NOMO-1 treated with DMSO at 0.1 percent for 48 hours (cell line): ENCODE data around the gene HMCN2.
A peak's percentile ranks its signal among the peaks of the same experiment; 100 is the strongest.

Source experiments
- DNase-seq: peaks from one replicate; lab custom pipeline; 2025; ENCODE audit not compliant: unreplicated experiment; lab: John Stamatoyannopoulos, UW

Gene HMCN2

DNA sequence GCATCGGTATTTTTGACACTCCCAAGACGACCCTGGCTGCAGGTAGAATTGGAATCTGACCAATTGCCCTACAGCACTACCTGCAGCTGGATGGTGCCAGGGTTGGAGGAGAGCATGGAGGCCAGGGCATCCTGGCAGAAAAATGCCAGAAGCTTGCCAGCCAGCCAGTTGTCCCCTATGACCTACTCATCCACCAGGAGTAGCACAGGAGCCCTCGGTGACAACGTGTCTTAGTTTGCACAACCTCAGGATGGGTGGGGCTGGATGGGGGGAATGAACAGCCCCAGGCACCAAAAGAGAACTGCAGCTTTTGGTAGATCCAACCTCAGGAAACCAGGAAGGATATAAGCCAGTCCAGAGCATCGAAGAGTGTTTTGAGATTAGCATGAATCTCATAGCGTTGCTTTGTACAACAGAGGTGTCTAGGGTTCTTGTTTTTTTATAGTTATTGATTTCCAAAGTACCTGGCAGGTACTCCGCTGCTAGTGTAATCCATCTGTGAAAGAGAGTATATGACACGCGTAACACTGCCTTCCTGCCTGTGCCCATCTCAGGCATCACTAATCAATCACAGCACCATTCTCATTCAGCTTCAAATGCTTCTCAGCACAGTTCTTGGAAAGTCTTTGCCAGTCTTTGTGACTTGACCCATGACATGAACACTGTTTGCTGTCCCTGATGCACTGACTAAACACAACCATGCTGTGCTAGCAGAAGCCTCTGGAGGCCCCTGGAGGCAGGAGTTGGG is 142.5 kb downstream of the HMCN2 start:
- DNase-seq: no peak

DNA sequence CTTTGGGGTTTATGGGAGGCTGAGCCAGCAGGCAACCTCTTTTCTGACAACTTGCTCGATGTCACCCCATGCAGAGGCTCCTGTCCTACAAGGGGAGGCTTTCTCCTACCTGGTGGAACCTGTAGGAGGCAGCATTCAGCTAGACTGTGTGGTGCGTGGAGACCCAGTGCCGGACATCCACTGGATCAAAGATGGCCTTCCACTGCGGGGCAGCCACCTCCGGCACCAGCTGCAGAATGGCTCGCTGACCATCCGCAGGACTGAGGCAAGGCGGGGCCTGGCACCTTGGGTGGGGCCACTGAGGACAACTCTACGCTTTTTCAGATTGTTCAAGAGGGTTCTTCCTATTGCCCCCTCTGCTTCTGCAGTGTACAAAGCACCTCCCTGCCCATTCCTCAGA is 143.1 kb downstream of the HMCN2 start:
- DNase-seq: no peak

DNA sequence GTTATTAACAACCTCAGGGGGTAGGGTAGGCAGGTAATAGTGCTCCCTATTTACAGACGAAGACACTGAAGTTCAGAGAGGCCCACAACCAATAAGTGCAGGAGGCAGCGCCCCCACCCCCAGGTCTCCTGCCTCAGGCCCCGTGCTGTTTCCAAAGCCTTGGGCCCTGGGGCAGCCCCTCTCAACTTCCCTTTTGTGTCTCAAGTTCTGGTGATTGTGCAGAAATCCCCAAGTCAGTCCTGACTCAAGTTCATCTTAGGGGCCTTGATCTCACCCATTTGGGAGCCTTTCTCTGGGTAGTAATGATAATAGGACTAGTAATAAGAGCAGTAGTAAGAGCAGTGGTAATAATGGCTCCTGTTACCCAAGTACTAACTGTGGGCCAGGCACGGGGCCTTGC is 143.7 kb downstream of the HMCN2 start:
- DNase-seq: peak; percentile 14

DNA sequence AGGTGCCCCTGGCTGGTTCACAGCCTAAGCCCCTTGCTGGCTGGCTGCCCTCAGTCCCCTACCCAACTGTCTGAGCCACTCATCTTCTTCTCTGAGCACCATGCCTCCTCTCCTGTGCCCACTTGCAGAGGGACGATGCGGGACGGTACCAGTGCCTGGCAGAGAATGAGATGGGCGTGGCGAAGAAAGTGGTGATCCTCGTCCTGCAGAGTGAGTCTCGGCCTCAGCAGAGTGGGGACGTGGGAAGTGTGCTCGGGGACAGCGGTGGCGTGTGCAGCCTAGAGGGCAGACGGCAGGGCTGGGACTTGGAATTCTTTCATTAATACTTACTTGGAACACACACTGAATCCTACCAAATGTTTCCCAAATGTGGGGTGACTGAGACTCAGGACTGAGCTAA is 144.9 kb downstream of the HMCN2 start:
- no peak for DNase-seq

DNA sequence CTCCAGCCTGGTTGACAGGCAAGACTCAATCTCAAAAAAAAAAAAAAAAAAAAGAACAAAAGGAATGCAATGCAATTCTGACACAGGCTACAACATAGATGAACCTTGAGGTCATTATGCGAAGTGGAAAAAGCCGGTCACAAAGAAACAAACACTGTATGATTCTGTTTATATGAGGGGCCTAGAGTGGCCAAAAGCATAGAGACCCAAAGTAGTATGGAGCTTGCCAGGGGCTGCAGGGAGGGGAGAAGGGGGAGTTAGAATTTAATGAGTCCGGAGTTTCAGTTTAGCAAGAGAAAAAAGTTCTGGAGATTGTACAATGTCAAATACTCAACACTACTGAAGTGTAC is 146.0 kb downstream of the HMCN2 start:
- DNase-seq: no peak

DNA sequence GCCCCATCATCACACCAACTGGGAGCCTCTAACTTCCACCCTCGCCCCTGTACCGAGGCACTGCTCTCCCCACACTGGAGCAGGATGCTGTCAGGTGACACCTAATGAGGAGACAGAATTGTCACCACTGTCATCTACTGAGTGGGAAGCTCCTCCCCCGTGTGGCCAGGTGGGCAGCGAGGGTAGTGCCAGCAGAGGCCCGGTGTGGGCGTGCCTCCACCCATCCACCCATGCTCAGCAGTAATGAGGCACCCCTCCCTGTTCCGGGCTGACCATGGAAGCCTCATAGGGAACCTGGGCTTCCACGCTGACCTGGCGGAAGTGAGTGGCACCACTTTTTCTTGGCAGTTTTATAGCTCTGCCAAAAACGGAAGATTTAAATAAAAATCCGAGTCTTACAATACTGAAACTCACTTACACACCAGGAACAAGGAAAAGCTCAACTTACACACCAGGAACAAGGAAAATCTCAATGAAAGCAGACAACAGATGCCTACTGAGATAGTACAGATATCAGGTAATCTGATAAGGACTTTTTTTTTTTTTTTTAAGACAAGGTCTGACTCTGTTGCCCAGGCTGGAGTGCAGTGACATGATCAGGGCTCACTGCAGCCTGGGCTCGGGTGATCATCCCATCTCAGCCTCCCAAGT is 148.6 kb downstream of the HMCN2 start:
- no peak for DNase-seq

DNA sequence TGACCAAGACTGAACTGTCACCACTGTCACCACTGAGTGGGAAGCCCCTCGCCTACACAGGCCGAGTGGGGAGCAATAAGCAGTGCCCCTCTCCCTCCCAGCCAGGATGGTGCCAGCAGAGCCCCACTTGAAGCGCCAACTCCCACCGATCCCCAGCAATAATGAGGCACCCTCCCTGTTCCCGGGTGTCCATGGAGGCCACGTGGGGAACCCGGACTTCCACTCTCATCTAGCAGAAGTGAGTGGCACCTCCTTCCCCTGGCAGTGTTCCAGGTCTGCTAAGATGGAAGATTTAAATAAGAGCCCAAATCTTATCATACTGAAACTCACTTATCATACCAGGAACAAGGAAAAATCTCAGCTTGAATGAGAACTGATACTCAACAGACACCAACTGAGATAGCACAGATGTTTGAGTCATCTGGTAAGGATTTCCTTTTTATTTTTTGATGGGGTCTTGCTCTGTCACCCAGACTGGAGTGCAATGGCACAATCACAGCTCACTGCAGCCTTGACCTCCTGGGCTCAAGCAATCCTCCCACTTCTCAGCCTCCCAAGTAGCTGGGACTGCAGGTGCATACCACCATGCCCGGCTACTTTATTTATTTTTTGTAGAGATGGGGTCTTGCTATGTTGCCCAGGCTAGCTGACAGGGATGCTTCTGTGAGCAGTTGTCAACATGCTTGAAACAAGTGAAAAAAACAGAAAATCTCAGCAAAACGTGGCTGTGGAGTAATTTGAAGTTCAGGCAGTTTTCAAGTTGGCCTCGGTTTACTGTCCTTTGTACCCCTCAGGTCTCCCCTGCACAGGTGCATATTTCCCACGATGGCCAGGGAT is 149.6 kb downstream of the HMCN2 start:
- no peak for DNase-seq

DNA sequence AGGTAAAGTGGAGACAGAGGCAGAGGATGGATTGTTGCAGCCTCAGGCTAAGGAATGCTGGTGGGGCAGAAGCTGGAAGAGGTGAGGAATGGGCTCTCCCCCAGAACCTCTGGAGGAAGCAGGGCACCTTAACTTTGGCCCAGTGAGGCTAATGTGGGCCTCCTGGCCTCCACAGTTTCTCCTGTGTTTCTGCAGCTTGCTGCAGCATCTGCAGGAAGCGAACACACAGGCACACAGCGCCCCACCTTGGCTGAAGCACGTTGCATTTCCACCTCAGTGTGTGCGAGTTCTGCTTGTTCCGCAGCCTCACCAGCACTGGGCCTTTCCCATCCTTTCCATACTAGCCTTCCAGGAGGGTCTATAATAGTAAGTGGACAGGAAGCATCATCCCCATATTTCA is 152.0 kb downstream of the HMCN2 start:
- DNase-seq: no peak

DNA sequence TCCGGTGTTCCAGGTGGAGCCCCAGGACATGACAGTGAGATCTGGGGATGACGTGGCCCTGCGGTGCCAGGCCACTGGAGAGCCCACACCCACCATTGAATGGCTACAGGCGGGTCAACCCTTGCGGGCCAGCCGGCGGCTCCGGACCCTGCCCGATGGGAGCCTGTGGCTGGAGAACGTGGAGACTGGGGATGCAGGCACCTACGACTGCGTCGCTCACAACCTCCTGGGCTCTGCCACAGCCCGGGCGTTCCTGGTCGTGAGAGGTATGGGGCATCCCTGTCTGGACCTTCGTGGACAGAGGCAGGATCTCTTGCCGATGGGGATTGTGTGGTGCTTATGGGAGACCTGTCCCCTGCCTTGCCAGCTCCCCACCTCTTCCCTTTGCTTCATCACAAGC is 153.2 kb downstream of the HMCN2 start:
- DNase-seq: no peak

DNA sequence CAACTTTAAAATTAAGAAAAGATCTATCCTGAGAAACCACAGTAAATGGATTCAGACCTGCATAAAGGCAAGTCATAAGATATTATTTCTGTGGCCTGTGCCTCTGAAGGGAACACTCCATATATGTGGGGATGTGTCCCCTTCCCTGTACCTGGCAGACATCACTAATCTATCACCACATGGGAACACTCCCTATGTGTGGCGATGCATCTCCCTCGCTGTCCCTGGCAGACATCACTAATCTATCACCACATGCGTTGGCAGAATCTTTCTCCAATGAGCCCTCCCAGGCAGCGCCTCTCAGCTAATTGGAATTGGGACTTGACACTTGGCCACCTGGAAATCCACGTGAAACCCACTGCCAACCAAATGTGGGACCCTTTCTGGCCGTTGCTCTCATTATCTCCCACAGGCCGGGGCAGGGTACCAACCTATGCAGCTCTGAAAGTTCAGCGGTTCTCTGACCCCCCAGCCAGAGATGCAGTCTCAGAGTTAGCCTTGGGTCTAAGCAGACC is 154.0 kb downstream of the HMCN2 start:
- DNase-seq: no peak

DNA sequence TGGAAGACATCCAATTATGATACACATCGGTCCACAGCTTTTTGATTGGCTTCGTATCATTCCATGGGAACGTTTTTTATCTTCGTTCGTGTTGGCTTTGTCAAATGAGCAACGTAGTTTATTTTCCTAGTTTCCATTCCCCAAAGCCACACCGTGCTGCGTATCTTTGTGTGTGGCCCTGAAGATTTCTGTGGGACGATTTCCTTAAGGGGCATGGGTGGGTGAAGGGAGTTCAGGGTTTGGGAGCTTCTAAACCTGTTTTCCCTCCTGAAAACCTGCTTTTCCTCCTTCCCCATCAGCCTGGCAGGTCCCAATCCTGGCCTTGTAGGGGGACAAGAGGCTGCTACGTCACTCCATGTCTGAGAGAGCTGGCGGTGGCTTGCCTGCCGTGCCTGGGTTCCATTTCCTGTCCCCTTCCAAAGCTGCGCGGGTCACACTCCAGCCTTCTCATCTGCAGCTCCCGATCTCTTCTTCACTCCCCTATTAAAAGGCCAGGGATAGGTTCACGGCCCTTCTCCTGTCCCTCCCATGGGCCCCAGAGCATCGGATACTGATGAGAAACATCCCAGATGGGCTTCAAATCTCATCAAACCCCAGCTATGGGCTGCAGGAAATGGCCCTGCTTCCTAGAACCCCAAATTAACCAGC is 155.7 kb downstream of the HMCN2 start:
- no peak for DNase-seq

DNA sequence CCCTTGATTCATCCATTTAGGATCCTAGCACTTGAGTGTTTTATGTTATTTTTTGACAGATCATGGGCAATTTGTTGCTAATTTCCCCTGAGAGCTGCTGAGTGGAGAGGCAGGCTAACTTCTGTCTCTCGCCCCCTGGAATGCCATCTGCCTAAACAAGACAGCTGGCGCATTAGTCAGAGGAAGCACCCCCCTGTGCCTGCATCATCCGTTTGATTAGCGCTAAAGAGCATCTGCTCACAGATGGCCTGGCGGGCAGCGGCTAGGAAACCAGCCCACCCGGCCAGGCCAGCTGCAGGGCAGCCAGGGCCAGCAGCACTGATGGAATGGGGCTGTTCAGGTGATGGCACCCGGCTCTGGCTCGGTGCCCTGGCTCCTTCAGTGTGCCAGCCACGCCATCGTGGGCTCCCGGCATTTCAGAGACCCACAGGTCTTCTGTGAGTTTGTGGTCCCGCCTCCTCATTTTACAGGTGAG is 156.3 kb downstream of the HMCN2 start:
- DNase-seq: no peak

DNA sequence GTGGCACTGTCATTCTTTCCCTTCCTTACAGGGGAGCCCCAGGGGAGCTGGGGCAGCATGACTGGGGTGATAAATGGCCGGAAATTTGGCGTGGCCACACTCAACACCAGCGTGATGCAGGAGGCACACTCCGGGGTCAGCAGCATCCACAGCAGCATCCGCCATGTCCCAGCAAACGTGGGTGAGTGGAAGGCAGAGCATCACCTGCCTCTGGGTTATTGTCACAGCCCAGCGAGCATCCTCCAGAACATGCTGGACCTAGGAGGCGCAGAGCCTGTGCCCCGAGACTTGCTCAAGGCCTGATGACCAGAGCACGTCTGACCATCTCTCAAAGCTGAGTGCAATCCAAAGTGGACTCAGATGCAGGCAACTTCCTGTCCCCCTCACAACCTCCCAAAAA is 157.0 kb downstream of the HMCN2 start:
- DNase-seq: no peak

DNA sequence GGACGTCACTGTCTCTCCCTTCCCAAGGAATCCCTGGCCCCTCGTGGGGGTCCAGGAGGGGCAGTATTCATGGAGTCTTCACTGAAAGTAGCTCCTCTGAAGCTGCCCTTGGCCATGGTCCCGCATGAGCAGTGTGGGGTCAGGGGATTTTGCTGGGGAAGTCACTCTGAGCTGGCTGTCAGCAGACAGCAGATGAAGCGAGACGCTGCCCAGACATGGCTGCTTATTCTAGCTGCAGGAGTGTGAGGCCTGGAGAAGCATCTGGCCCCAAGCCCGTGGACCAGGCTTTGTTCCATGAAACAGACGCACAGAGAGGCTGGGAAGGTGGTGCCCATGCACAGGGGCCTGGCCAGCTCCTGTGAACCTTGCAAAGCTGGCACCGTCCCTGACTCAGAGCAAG is 157.7 kb downstream of the HMCN2 start:
- no peak for DNase-seq

DNA sequence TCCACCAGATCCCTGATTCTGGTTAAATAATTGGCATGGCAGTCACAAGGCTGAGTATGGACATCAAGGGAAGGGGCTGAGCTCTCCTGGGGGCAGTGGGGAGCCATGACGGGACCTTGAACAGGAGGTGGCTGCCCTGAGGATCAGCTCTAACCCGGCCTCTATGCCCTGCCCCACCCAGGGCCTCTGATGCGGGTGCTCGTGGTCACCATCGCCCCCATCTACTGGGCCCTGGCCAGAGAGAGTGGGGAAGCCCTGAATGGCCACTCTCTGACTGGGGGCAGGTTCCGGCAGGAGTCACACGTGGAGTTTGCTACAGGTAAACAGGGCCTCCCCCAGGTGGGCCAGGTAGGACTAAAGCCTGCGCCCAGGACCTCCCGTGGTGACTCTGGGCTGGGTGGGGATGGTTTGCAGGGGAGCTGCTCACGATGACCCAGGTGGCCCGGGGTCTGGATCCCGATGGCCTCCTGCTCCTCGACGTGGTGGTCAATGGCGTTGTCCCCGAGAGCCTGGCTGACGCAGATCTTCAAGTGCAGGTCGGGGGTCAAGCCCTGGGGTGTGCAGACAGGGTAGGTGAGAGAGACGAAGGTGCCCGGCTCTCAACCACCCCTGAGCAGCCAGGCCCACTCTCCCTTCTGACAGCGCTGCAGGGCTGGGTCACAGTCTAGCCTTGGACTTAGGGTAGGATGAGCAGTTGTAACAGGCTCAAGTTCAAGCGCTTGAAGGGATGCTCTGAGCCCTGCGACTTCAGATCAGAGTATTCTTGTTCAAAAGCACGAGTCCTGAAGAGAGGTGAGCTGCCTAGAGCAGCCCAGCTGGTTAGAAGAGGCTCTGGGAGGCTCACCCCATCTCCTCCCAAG is 159.3 kb downstream of the HMCN2 start:
- DNase-seq: no peak

DNA sequence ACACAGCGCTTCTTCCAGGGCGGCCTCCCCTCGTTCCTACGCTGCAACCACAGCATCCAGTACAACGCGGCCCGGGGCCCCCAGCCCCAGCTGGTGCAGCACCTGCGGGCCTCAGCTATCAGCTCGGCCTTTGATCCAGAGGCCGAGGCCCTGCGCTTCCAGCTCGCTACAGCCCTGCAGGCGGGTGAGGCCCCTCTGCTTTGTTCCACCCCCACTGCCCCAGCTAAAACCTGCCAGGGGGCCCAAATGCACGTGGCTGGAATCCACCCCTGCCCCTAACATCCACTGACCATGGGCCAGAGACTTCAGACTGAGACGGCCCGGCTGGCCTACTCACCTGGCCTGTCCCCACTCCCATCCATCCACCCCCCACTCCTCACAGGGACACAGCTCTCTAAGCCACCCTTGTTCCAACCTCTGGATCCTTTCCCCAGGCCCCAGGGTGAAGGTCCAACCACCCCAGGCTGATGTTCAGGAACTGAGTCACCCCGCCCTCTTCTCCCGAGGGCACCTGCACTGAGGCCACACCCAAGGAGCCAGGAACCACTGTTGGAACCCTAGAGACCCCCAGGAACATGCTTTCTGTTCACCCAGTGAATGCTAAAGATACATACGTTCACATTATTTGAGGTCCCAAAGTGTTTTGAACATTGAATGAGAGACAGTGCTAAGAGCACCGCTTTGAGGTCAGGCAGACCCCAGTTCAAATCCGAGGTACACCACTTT is 160.3 kb downstream of the HMCN2 start:
- no peak for DNase-seq

DNA sequence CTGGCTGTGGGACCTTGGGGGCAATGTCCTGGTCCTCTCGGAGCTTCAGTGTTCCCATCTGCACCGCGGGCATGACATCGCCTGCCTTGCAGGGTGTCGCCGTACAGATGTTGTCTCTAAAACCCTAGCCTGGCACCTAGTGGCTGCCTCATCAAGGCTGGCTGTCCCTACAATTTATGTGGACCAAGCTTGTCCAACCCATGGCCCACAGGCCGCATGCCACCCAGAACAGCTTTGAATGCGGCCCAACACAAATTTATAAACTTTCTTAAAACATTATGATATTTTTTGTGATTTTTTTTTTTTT is 160.9 kb downstream of the HMCN2 start:
- DNase-seq: no peak

DNA sequence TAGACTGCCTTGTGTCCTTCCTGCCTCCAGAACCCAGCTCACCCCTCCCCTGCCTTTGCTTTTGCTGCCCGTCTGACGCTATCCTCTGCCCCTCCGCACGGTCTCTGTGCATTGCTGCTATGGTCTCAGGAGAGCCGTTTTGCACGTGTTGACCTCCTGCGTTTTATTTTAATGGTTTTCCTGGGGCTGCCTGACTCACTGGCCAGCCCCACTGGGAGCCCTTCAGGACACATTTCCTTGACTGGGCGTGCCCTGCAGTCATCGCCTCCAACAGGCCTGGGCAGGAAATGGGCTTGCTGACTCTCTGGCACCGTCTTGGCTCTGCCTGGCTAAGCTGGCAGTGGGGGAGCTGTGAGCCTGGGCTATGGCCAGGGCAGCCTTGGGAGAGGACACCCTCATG is 161.3 kb downstream of the HMCN2 start:
- no peak for DNase-seq

DNA sequence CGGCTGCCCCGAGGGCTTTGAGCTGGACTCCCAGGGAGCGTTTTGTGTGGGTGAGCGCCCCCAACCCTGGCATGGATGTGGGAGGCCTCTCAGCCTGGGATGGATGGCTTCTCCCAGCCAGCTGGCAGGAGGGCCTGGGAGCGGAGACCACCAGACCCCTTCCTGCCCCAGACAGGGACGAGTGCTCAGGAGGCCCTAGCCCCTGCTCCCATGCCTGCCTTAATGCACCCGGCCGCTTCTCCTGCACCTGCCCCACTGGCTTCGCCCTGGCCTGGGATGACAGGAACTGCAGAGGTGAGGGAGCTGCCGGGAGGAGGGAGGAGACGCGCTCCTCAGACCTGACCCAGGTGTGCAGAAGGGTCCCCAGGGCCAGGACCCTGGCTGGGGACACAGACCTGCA is 161.8 kb downstream of the HMCN2 start:
- no peak for DNase-seq

DNA sequence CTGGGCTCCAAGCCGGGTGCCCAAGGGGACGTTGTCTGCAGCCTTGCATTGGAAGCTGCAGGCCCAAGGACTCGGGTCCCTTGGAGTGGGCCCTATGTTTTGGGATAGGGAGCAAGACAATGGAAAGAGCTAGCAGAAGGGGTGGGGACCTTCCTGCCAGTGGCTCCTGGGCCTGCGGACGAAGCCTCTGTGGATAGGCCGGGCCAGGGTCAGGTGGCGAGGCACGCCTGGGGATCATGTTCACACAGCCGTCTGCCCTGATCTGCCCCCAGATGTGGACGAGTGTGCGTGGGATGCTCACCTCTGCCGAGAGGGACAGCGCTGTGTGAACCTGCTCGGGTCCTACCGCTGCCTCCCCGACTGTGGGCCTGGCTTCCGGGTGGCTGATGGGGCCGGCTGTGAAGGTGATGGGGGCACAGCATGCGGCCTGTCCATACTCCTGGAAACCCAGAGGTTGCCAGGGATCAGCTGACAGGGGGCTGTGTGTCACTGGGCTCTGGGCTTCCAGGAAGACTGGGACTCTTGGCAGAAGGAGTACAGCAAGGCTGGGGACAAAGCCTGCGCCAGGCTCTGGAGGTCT is 162.6 kb downstream of the HMCN2 start:
- DNase-seq: no peak
